Retina (tissue), 1 donor: ENCODE data around the gene CFDP1.
A peak's percentile ranks its signal among the peaks of the same experiment; 100 is the strongest.

Experiments
- DNase-seq: peaks from one replicate; pipeline ENCODE4 v3.0.0-alpha.2; 2016

CFDP1 gene

GRCh38 chr16:75364286-75364791 lies 69.0 kb downstream of the CFDP1 start:
- no peak for DNase-seq

GRCh38 chr16:75362846-75363245 lies 70.5 kb downstream of the CFDP1 start:
- DNase-seq, result no peak

- no peak for DNase-seq
Measured at GRCh38 chr16:75361936-75362335, 71.4 kb downstream of the CFDP1 start.

GRCh38 chr16:75354170-75354569 lies 79.1 kb downstream of the CFDP1 start:
- no peak for DNase-seq

- DNase-seq, result no peak
Measured at GRCh38 chr16:75351183-75351582, 82.1 kb downstream of the CFDP1 start.

- no peak for DNase-seq
Measured at GRCh38 chr16:75345711-75346110, 87.6 kb downstream of the CFDP1 start.

GRCh38 chr16:75343941-75344340 lies 89.4 kb downstream of the CFDP1 start:
- no peak for DNase-seq

GRCh38 chr16:75343286-75343685 lies 90.0 kb downstream of the CFDP1 start:
- DNase-seq, result no peak

- no peak for DNase-seq
Measured at GRCh38 chr16:75342308-75342811, 90.9 kb downstream of the CFDP1 start.

GRCh38 chr16:75341564-75342307 lies 91.6 kb downstream of the CFDP1 start:
- DNase-seq, result no peak

- DNase-seq, result peak; percentile 36
Measured at GRCh38 chr16:75340741-75341491, 92.4 kb downstream of the CFDP1 start.

GRCh38 chr16:75337430-75337829 lies 95.9 kb downstream of the CFDP1 start:
- no peak for DNase-seq

- DNase-seq, result no peak
Measured at GRCh38 chr16:75336521-75336920, 96.8 kb downstream of the CFDP1 start.

- no peak for DNase-seq
Measured at GRCh38 chr16:75333721-75334163, 99.6 kb downstream of the CFDP1 start.

GRCh38 chr16:75329943-75330342 lies 103.4 kb downstream of the CFDP1 start:
- DNase-seq, result no peak

GRCh38 chr16:75326333-75326732 lies 107.0 kb downstream of the CFDP1 start:
- peak; percentile 41 for DNase-seq

GRCh38 chr16:75323933-75324332 lies 109.4 kb downstream of the CFDP1 start:
- DNase-seq, result no peak

- DNase-seq, result no peak
Measured at GRCh38 chr16:75323198-75323597, 110.1 kb downstream of the CFDP1 start.

GRCh38 chr16:75322740-75323139 lies 110.6 kb downstream of the CFDP1 start:
- DNase-seq, result no peak

- DNase-seq, result peak; percentile 52
Measured at GRCh38 chr16:75320435-75320834, 112.9 kb downstream of the CFDP1 start.

GRCh38 chr16:75319513-75320411 lies 113.5 kb downstream of the CFDP1 start:
- DNase-seq, result no peak

GRCh38 chr16:75318737-75319136 lies 114.6 kb downstream of the CFDP1 start:
- no peak for DNase-seq

GRCh38 chr16:75317532-75317931 lies 115.8 kb downstream of the CFDP1 start:
- DNase-seq, result no peak
